HCT116 (cell line): ENCODE results near the gene ITIH3. TPM values are rescaled to one million over a fixed set of nuclear protein-coding genes. Genes with fewer than 3 reads are reported as not detected.

Experiments
- ATAC-seq: fragments of 200-7000 bp; cut with Tn5 transposase; 2 replicates; pipeline ENCODE4 v1.9.1; 2020; ENCODE audit warnings: mild to moderate bottlenecking, moderate library complexity
- BruUV-seq: library from RNA; stranded (reverse); fragments of 400-500 nt; replicated peaks from 2 replicates; lab custom pipeline; 2021; lab: Mats Ljungman, UMichigan
- CTCF ChIA-PET: fragments of 300-600 bp; sonication (Branson Sonifier 250); formaldehyde crosslinking; loops from one replicate; lab custom pipeline; 2021; ENCODE audit warnings: antibody characterized with exemption; lab: Charles Lee
- POLR2A ChIA-PET: fragments of 300-600, 350-600 bp; sonication (Branson Sonifier 250); formaldehyde crosslinking; loops from one replicate; lab custom pipeline; 2021; ENCODE audit warnings: antibody characterized with exemption; lab: Charles Lee
- RAD21 ChIA-PET, 2 experiments: fragments of 300-600 bp; sonication (Branson Sonifier 250); formaldehyde crosslinking; loops; one replicate each; lab custom pipeline; 2023; ENCODE audit warnings: low total read pairs in 2 of 2; ENCODE audit not compliant: uncharacterized antibody in 2 of 2, unreplicated experiment in 2 of 2, low non-redundant PET in 1 of 2; lab: Charles Lee
- DNase-seq: peaks from one replicate; pipeline ENCODE4 v3.0.0-alpha.2; 2010; ENCODE audit warnings: low read depth, low spot score
- H2AFZ ChIP-seq: fragments of 200-600 bp; shearing (Covaris generic), sonication (generic); 2 replicates; pipeline ENCODE4 v1.6.1; 2017; ENCODE audit warnings: low read depth, mixed run types, mixed read lengths, antibody characterized with exemption, low read length; ENCODE audit not compliant: poor library complexity, severe bottlenecking
- H3K27ac ChIP-seq: 2 replicates; pipeline ENCODE4 v1.5.1; 2012; ENCODE audit warnings: low read depth, low read length
- H3K27me3 ChIP-seq: fragments of 200-600 bp; sonication (generic); 2 replicates; pipeline ENCODE4 v1.6.1; 2016; ENCODE audit warnings: mixed run types, low read length, mixed read lengths; ENCODE audit not compliant: insufficient read depth
- H3K36me3 ChIP-seq, 2 experiments: fragments of 200-500 bp in 1 of 2; fragments of 200-600 bp in 1 of 2; sonication (Bioruptor generic) in 1 of 2; sonication (generic) in 1 of 2; 2 replicates each; pipeline versions ENCODE4 v1.5.1 to v1.6.1; 2014 to 2016; ENCODE audit warnings: low read length in 2 of 2, inconsistent platforms in 1 of 2, mixed read lengths in 1 of 2, mixed run types in 1 of 2; ENCODE audit not compliant: insufficient read depth in 2 of 2, control insufficient read depth in 1 of 2
- H3K4me1 ChIP-seq, 2 experiments: fragments of 200-600 bp in 1 of 2; sonication (generic) in 1 of 2; 2 replicates each; pipeline versions ENCODE4 v1.5.1 to v1.6.1; 2012 to 2017; ENCODE audit warnings: low read length in 2 of 2, inconsistent platforms in 1 of 2, mild to moderate bottlenecking in 1 of 2, mixed read lengths in 1 of 2, mixed run types in 1 of 2, moderate library complexity in 1 of 2; ENCODE audit not compliant: insufficient read depth in 2 of 2, control insufficient read depth in 1 of 2
- H3K4me2 ChIP-seq: fragments of 200-600 bp; sonication (generic); 2 replicates; pipeline ENCODE4 v1.6.1; 2017; ENCODE audit warnings: mixed run types, low read length, mixed read lengths
- H3K4me3 ChIP-seq, 2 experiments: fragments of 200-600 bp in 1 of 2; sonication (generic) in 1 of 2; replicated peaks in 1 of 2; 2 replicates each; pipeline ENCODE4 v1.5.1; 2011 to 2016; ENCODE audit warnings: low read length in 2 of 2, control low read depth in 1 of 2, low read depth in 1 of 2, mild to moderate bottlenecking in 1 of 2, mixed read lengths in 1 of 2, mixed run types in 1 of 2
- H3K79me2 ChIP-seq: fragments of 200-600 bp; sonication (generic); 2 replicates; pipeline ENCODE4 v1.6.1; 2017; ENCODE audit warnings: mild to moderate bottlenecking, mixed run types, low read length, moderate library complexity, mixed read lengths; ENCODE audit not compliant: insufficient read depth
- H3K9ac ChIP-seq: fragments of 200-600 bp; sonication (generic); 2 replicates; pipeline ENCODE4 v1.6.1; 2016; ENCODE audit warnings: low read length, mixed read lengths
- H3K9me2 ChIP-seq: fragments of 200-600 bp; sonication (generic), shearing (Covaris generic); 2 replicates; pipeline ENCODE4 v1.6.1; 2017; ENCODE audit warnings: mixed run types, mild to moderate bottlenecking, moderate library complexity; ENCODE audit not compliant: insufficient read depth
- H3K9me3 ChIP-seq, 2 experiments: fragments of 200-500 bp in 1 of 2; fragments of 200-600 bp in 1 of 2; sonication (Bioruptor generic) in 1 of 2; sonication (generic) in 1 of 2; 2 replicates each; pipeline ENCODE4 v1.6.1; 2014 to 2017; ENCODE audit warnings: low read length in 2 of 2, mixed read lengths in 2 of 2, inconsistent platforms in 1 of 2, low read depth in 1 of 2, mild to moderate bottlenecking in 1 of 2, mixed run types in 1 of 2, moderate library complexity in 1 of 2; ENCODE audit not compliant: control insufficient read depth in 1 of 2, insufficient read depth in 1 of 2
- H4K20me1 ChIP-seq: fragments of 200-600 bp; sonication (generic), shearing (Covaris generic); 2 replicates; pipeline ENCODE4 v1.6.1; 2017; ENCODE audit warnings: mixed run types, mild to moderate bottlenecking, moderate library complexity; ENCODE audit not compliant: insufficient read depth
- CBX3 ChIP-seq: IDR thresholded peaks from 2 replicates; pipeline ENCODE4 v1.6.1; 2012; ENCODE audit warnings: low read depth
- CEBPB ChIP-seq: IDR thresholded peaks from 2 replicates; pipeline ENCODE4 v1.6.1; 2012; ENCODE audit warnings: low read depth
- ELF1 ChIP-seq: IDR thresholded peaks from 2 replicates; pipeline ENCODE4 v1.6.1; 2012; ENCODE audit warnings: low read depth, borderline replicate concordance
- FOSL1 ChIP-seq: IDR thresholded peaks from 2 replicates; pipeline ENCODE4 v1.6.1; 2012; ENCODE audit warnings: low read depth
- JUND ChIP-seq: IDR thresholded peaks from 2 replicates; pipeline ENCODE4 v1.6.1; 2012
- POLR2A ChIP-seq: IDR thresholded peaks from 2 replicates; pipeline ENCODE4 v1.7.0; 2011; ENCODE audit warnings: borderline replicate concordance; ENCODE audit not compliant: insufficient read depth, insufficient read length; ENCODE audit errors: extremely low read depth
- POLR2AphosphoS5 ChIP-seq: IDR thresholded peaks from 2 replicates; pipeline ENCODE4 v1.6.1; 2011; ENCODE audit warnings: mild to moderate bottlenecking, low read depth, low read length, moderate library complexity
- REST ChIP-seq: IDR thresholded peaks from 2 replicates; pipeline ENCODE4 v1.6.1; 2012; ENCODE audit warnings: low read depth
- SP1 ChIP-seq: IDR thresholded peaks from 2 replicates; pipeline ENCODE4 v1.6.1; 2012; ENCODE audit warnings: low read depth
- TCF7L2 ChIP-seq: IDR thresholded peaks from 2 replicates; pipeline ENCODE4 v1.7.0; 2011; ENCODE audit warnings: borderline replicate concordance, inconsistent platforms; ENCODE audit not compliant: insufficient read depth, insufficient read length; ENCODE audit errors: extremely low read depth
- YY1 ChIP-seq: IDR thresholded peaks from 2 replicates; pipeline ENCODE4 v1.6.1; 2011; ENCODE audit warnings: low read length, low read depth, moderate library complexity, mild to moderate bottlenecking; ENCODE audit not compliant: insufficient replicate concordance; ENCODE audit errors: extremely low read depth
- ZFX ChIP-seq: fragments of 450-650 bp; IDR thresholded peaks from 2 replicates; pipeline ENCODE4 v1.6.1; 2017
- ZNF274 ChIP-seq: fragments of 200-500 bp; sonication (Bioruptor generic); IDR thresholded peaks from 2 replicates; pipeline ENCODE4 v1.6.1; 2014; ENCODE audit warnings: mild to moderate bottlenecking, low read depth, low read length, inconsistent platforms
- intact Hi-C: fragments of 100-400 bp; cut with micrococcal nuclease; formaldehyde crosslinking; loops from 2 replicates; pipeline ENCODE4 v1.10.0; 2022
- total RNA-seq: library from RNA; stranded (reverse); gene quantifications from one replicate; pipeline ENCODE4 v1.2.1, GENCODE V29; 2021; ENCODE audit not compliant: unreplicated experiment

The ITIH3 gene
- total RNA-seq, 1 experiment from 2014 or later = 0.44 TPM

- TF ChIP-seq YY1 = no peak
- no peak for TF ChIP-seq POLR2AphosphoS5
- TF ChIP-seq ELF1 = no peak
- TF ChIP-seq CEBPB = no peak
Measured at GRCh38 chr3:52836471-52836845, 41.9 kb downstream of the ITIH3 start (continued).

- ChIA-PET CTCF (no interaction called here), POLR2A (no interaction called here), RAD21 (no interaction called here)
- Histone ChIP-seq H3K27me3 (no peaks in the 10 kb centered on the region), H3K4me1 (peaks cover 2 to 4% of the 10 kb centered on the region in 2 experiments; a peak in 3 of 4 replicates), H3K27ac (no peak overlapping the region), H3K79me2 (no peaks in the 10 kb centered on the region), H3K4me2 (no peak overlapping the region), H3K4me3 (no peak overlapping the region), H4K20me1 (no peaks in the 10 kb centered on the region), H3K36me3 (no peaks in the 10 kb centered on the region), H3K9ac (no peak overlapping the region), H2AFZ (no peak overlapping the region), H3K9me3 (no peaks in the 10 kb centered on the region), H3K9me2 (no peaks in the 10 kb centered on the region)
- DNase-seq = no peak
- ATAC-seq = no peak
- BruUV-seq = no TSS peak
- intact Hi-C loops = no loop called here
- no peak for TF ChIP-seq TCF7L2
- TF ChIP-seq CBX3 = no peak
- TF ChIP-seq POLR2AphosphoS5 = no peak
- TF ChIP-seq FOSL1 = no peak
- TF ChIP-seq JUND = no peak
- TF ChIP-seq SP1 = no peak
- TF ChIP-seq POLR2A = no peak
- TF ChIP-seq REST = no peak
- TF ChIP-seq ZFX = no peak
- no peak for TF ChIP-seq ZNF274
Measured at GRCh38 chr3:52836986-52837385, 42.4 kb downstream of the ITIH3 start.
